Body of pancreas (tissue), 4 donors: ENCODE results near the gene AKAP5. TPM values are rescaled to one million over a fixed set of nuclear protein-coding genes. Genes with fewer than 3 reads are reported as not detected.

Experiments used
- ATAC-seq: fragments of 150-250 bp; one replicate; pipeline ENCODE4 v1.9.1; 2016
- DNase-seq, 4 donors: peaks; one replicate each; pipeline ENCODE4 v3.0.0-alpha.2; 2019
- H3K27ac ChIP-seq, 4 donors: fragments of 200-600 bp; sonication (generic); 1 replicate in 3 of 4; 2 replicates in 1 of 4; pipeline versions ENCODE4 v1.5.1 to v1.6.1; 2016 to 2019; ENCODE audit warnings: mild to moderate bottlenecking in 1 of 4, mixed read lengths in 1 of 4, moderate library complexity in 1 of 4
- H3K27me3 ChIP-seq, 2 donors: fragments of 200-600 bp; sonication (generic); one replicate each; pipeline ENCODE4 v1.6.0; 2016; ENCODE audit warnings: mild to moderate bottlenecking in 1 of 2
- H3K36me3 ChIP-seq, 2 donors: fragments of 200-600 bp; sonication (generic); replicated peaks in 1 of 2; 2 replicates each; pipeline ENCODE4 v1.5.1; 2016; ENCODE audit warnings: low read depth in 2 of 2; ENCODE audit not compliant: insufficient read depth in 1 of 2
- H3K4me1 ChIP-seq: fragments of 200-600 bp; sonication (generic); one replicate; pipeline ENCODE4 v1.6.0; 2016
- H3K4me3 ChIP-seq, 2 donors: fragments of 200-600 bp; sonication (generic); 1 replicate in 1 of 2; 2 replicates in 1 of 2; pipeline ENCODE4 v1.5.1; 2016 to 2019
- H3K9me3 ChIP-seq, 3 donors: fragments of 200-600 bp; sonication (generic); 1 replicate in 2 of 3; 2 replicates in 1 of 3; pipeline ENCODE4 v1.5.1; 2016
- POLR2A ChIP-seq, 3 donors: fragments of 450-650 bp; IDR thresholded peaks; one replicate each; pipeline ENCODE4 v1.6.1; 2016; ENCODE audit warnings: antibody characterized with exemption in 3 of 3, mild to moderate bottlenecking in 2 of 3
- WGBS, 2 donors: methylation state at CpG; one replicate each; pipeline ENCODE4 v1.1.5; 2017; 5-methylcytosine and 5-hydroxymethylcytosine counted together
- intact Hi-C: fragments of 100-400 bp; cut with DNase I; formaldehyde crosslinking; loops from one replicate; pipeline ENCODE4 v1.15.1; 2023
- total RNA-seq, 2 donors: library from RNA; depleted of rRNA; stranded (reverse); fragments of >200 nt; gene quantifications; one replicate each; pipeline ENCODE4 v1.1.0, GENCODE V29; 2016
- TF ChIP-seq, protein P1 (sequence below), 7 experiments: fragments of 450-650 bp in 4 of 7; fragments of 200-600 bp in 3 of 7; sonication (generic) in 3 of 7; IDR thresholded peaks; one replicate each; pipeline ENCODE4 v1.5.1; 2016 to 2019; ENCODE audit warnings: antibody characterized with exemption in 7 of 7

Gene AKAP5
- total RNA-seq, 2 donors from 2014 or later: under 0.01 TPM; not detected in 1

DNA sequence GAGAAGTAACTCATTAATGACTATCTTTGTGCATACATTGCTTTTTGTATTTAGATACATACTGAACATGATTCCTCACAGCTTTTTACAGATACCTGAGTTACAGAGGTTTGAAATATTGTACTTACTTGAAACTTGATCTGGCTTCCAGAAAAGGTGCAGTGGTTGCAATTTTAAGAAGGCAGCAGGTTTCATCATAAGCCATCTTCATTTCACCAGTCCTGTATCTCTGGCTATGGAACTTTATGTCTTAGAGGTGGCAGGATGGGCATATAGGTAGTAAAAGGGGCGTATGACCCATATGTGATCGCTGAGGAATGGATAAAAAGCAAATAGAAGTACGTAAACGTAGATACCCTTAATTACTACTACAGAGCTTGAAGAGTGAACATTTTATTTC is 52.9 kb downstream of the AKAP5 start:
- peaks cover 7% of the 10 kb centered on the region for H3K4me1 ChIP-seq
- 54 to 72% methylated on average over 4 of the region's 4 CpGs for WGBS, 2 donors
- no peak overlapping the region for H3K27ac ChIP-seq
- no peaks in the 10 kb centered on the region for H3K9me3 ChIP-seq
- ATAC-seq: no peak
- TF ChIP-seq, protein P1, sequence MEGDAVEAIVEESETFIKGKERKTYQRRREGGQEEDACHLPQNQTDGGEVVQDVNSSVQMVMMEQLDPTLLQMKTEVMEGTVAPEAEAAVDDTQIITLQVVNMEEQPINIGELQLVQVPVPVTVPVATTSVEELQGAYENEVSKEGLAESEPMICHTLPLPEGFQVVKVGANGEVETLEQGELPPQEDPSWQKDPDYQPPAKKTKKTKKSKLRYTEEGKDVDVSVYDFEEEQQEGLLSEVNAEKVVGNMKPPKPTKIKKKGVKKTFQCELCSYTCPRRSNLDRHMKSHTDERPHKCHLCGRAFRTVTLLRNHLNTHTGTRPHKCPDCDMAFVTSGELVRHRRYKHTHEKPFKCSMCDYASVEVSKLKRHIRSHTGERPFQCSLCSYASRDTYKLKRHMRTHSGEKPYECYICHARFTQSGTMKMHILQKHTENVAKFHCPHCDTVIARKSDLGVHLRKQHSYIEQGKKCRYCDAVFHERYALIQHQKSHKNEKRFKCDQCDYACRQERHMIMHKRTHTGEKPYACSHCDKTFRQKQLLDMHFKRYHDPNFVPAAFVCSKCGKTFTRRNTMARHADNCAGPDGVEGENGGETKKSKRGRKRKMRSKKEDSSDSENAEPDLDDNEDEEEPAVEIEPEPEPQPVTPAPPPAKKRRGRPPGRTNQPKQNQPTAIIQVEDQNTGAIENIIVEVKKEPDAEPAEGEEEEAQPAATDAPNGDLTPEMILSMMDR (IDR thresholded peaks at IDR 0.05): no peak
- TF ChIP-seq POLR2A (IDR thresholded peaks at IDR 0.05): no peak
- H3K36me3 ChIP-seq: peaks cover 0 to 16% of the 10 kb centered on the region in 2 donors
- H3K27me3 ChIP-seq: no peaks in the 10 kb centered on the region
- intact Hi-C loops: no loop called here
- no peak overlapping the region for H3K4me3 ChIP-seq
- no peak for DNase-seq

DNA sequence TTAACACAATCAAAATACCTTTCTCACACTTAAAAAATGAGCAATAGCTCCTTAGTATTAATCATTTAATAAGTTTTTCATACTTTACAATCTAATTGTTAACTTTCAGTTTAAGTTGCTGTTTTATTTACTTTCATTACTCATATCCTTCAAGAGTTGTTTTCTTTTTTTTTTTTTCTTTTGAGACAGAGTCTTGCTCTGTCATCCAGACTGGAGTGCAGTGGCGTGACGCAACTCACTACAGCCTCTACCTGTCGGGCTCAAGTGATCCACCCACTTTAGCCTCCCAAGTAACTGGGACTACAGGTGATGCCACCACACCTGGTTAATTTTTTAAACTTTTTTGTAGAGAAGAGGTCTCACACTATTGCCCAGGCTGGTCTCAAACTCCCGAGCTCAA is 55.4 kb downstream of the AKAP5 start:
- ATAC-seq: no peak
- no peaks in the 10 kb centered on the region for H3K4me1 ChIP-seq
- intact Hi-C loops: no loop called here
- no peaks in the 10 kb centered on the region for H3K27me3 ChIP-seq
- WGBS, 2 donors: 93 to 94% methylated on average over 4 of the region's 4 CpGs
- no peak overlapping the region for H3K27ac ChIP-seq
- no peak for TF ChIP-seq POLR2A (IDR thresholded peaks at IDR 0.05)
- TF ChIP-seq, protein P1 (IDR thresholded peaks at IDR 0.05): no peak
- no peaks in the 10 kb centered on the region for H3K9me3 ChIP-seq
- H3K4me3 ChIP-seq: no peak overlapping the region
- DNase-seq: no peak
- H3K36me3 ChIP-seq: peaks cover 0 to 18% of the 10 kb centered on the region in 2 donors

DNA sequence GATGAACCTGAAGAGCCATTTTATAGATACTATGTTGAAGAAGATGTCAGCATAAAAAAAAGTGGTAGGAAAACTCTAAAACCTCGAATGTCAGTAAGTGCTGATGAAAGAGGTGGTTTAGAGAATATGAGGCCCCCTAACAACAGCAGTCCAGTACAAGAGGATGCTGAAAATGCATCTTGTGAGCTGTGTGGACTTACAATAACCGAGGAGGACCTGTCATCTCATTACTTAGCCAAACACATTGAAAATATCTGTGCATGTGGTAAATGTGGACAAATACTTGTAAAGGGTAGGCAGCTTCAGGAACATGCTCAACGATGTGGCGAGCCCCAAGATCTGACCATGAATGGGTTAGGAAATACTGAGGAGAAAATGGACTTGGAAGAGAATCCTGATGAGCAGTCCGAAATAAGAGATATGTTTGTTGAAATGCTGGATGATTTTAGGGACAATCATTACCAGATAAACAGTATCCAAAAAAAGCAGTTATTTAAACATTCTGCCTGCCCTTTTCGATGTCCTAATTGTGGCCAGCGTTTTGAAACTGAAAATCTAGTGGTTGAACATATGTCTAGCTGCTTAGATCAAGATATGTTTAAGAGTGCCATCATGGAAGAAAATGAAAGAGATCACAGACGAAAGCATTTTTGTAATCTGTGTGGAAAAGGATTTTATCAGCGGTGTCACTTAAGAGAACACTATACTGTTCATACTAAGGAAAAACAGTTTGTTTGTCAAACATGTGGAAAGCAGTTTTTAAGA is 57.5 kb downstream of the AKAP5 start:
- ATAC-seq (no peak), DNase-seq (no peak)
- Histone ChIP-seq H3K4me3 (no peak overlapping the region), H3K27ac (no peak overlapping the region), H3K9me3 (no peaks in the 10 kb centered on the region), H3K27me3 (no peaks in the 10 kb centered on the region), H3K4me1 (no peaks in the 10 kb centered on the region), H3K36me3 (peaks cover 0 to 18% of the 10 kb centered on the region in 2 donors)
- TF ChIP-seq, protein P1 (IDR thresholded peaks at IDR 0.05): no peak
- TF ChIP-seq POLR2A (IDR thresholded peaks at IDR 0.05): no peak
- WGBS, 2 donors: 77 to 83% methylated on average over 9 of the region's 9 CpGs
- intact Hi-C loops: no loop called here

Other genes with a start within 250 kb of the AKAP5 start
- gene ESR2, start 171.1 kb upstream of the AKAP5 start, total RNA-seq: not detected
- gene MTHFD1, start 77.1 kb upstream of the AKAP5 start, total RNA-seq: 10 to 100 TPM; 20.2 to 29.3 TPM
- 10 to 100 TPM in 1 of 2 donors, 1 to 10 TPM in 1; 7.9 to 10.6 TPM for gene ZBTB25, start 38.3 kb downstream of the AKAP5 start, total RNA-seq
- 10 to 100 TPM; 28.5 to 43.8 TPM for gene ZBTB1, start 39.3 kb downstream of the AKAP5 start, total RNA-seq
- 10 to 100 TPM in 1 of 2 donors, 1 to 10 TPM in 1; 4.0 to 19.7 TPM for gene HSPA2, start 75.2 kb downstream of the AKAP5 start, total RNA-seq
- 1 to 10 TPM; 4.4 to 5.6 TPM for gene PPP1R36, start 84.5 kb downstream of the AKAP5 start, total RNA-seq
- 10 to 100 TPM; 34.5 to 40.2 TPM for gene PLEKHG3, start 238.9 kb downstream of the AKAP5 start, total RNA-seq